Stimulated activated CD4-positive, alpha-beta T cell treated with anti-CD3 and anti-CD28 coated beads, Interleukin-2, amount 100 ng/mL, for 4 hours (primary cell): ENCODE results near the gene PRCP.

Experiments used
- DNase-seq: peaks from one replicate; pipeline ENCODE4 v3.0.0-alpha.2; 2020; ENCODE audit warnings: low read depth

PRCP gene

GRCh38 chr11:82778776-82779175, 121.5 kb downstream of the PRCP start:
- DNase-seq = no peak

- no peak for DNase-seq
These were observed 123.9 kb downstream of the PRCP start for GRCh38 chr11:82776377-82776776.

- DNase-seq = no peak
These were observed 124.4 kb downstream of the PRCP start for GRCh38 chr11:82775736-82776346.

GRCh38 chr11:82775218-82775617, 125.0 kb downstream of the PRCP start:
- no peak for DNase-seq
